Astrocyte of the cerebellum (primary cell): ENCODE results near the gene SCARB1.
A peak's percentile ranks its signal among the peaks of the same experiment; 100 is the strongest.

Source experiments
- DNase-seq: peaks from one replicate; pipeline ENCODE4 v3.0.0-alpha.2; 2011; ENCODE audit warnings: low read depth
- H3K4me3 ChIP-seq: 2 replicates; pipeline ENCODE4 v1.5.1; 2011; ENCODE audit warnings: mild to moderate bottlenecking, low read depth, low read length, moderate library complexity
- in situ Hi-C: cut with HindIII; loops from 2 replicates; pipeline ENCODE4 v1.10.0; 2017; ENCODE audit warnings: low sequenced_read_pairs
- TF ChIP-seq, protein P1 (sequence below): IDR thresholded peaks from 2 replicates; pipeline ENCODE4 v1.5.1; 2012; ENCODE audit warnings: low read length, low read depth, moderate library complexity, mild to moderate bottlenecking; ENCODE audit errors: missing control alignments

The SCARB1 gene

GRCh38 chr12:124740691-124741137 is 123.0 kb downstream of the SCARB1 start:
- TF ChIP-seq, protein P1, sequence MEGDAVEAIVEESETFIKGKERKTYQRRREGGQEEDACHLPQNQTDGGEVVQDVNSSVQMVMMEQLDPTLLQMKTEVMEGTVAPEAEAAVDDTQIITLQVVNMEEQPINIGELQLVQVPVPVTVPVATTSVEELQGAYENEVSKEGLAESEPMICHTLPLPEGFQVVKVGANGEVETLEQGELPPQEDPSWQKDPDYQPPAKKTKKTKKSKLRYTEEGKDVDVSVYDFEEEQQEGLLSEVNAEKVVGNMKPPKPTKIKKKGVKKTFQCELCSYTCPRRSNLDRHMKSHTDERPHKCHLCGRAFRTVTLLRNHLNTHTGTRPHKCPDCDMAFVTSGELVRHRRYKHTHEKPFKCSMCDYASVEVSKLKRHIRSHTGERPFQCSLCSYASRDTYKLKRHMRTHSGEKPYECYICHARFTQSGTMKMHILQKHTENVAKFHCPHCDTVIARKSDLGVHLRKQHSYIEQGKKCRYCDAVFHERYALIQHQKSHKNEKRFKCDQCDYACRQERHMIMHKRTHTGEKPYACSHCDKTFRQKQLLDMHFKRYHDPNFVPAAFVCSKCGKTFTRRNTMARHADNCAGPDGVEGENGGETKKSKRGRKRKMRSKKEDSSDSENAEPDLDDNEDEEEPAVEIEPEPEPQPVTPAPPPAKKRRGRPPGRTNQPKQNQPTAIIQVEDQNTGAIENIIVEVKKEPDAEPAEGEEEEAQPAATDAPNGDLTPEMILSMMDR: peak; percentile 21
- DNase-seq: no peak
- in situ Hi-C loops: no loop called here
- no peak overlapping the region for H3K4me3 ChIP-seq

DNA sequence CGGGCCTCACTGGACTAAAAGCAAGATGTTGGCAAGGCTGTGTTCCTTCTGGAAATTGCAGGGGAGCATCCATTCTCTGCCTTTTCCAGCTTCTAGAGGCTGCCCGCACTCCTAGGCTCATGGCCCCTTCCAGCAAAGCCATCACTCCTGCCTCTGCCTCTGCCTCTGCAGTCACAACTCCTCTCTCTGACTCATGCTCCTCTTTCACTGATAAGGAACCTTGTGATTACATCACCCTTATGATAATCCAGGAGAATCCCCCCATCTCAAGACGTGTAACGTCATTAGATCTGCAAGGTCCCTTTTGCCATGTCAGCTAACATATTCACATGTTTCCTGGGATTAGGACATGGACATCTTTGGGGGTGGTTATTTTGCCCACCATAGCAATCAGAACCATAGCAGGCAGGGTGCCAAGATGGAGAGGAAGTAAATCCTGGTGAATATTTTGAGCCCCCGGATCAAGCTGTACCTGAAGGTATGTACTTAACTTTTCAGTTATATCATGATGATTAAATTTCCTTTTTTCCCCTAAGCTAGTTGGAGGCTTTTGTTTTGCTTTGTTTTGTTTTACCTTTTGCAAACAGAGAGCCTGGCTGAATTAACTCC is 123.6 kb downstream of the SCARB1 start:
- H3K4me3 ChIP-seq: no peak overlapping the region
- in situ Hi-C loops: loop anchor here (5.0 kb wide), 1 partner anchor 163 kb away; no protein-coding TSS in a partner anchor
- TF ChIP-seq, protein P1: no peak
- DNase-seq: no peak

- in situ Hi-C loops: loop anchor here (5.0 kb wide), 1 partner anchor 162 kb away; no protein-coding TSS in a partner anchor
- TF ChIP-seq, protein P1: no peak
- H3K4me3 ChIP-seq: no peak overlapping the region
- peak; percentile 88 for DNase-seq
Measured at GRCh38 chr12:124738636-124739467, 124.8 kb downstream of the SCARB1 start.

GRCh38 chr12:124737772-124738635 is 125.7 kb downstream of the SCARB1 start:
- in situ Hi-C loops: loop anchor here (5.0 kb wide), 1 partner anchor 161 kb away; no protein-coding TSS in a partner anchor
- TF ChIP-seq, protein P1: no peak
- no peak for DNase-seq
- H3K4me3 ChIP-seq: no peak overlapping the region

DNA sequence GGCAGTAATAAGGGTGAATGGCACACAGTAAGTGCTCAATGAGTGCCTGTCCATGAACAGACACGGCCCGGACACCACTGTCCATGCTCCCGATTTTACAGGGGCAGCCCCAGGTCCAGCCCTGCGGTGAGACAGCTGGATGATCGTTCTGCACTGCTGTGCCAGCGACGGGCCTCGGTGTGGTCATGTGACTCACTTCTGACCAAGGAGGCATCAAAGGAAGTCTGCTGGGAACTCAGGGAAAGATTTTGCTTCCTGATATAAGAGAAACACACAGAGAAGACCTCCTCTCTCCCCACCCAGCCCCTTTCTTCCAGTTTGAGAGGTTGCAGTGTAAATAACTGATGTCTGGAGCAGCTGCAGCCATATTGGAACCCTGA is 126.6 kb downstream of the SCARB1 start:
- DNase-seq: no peak
- TF ChIP-seq, protein P1: no peak
- no peak overlapping the region for H3K4me3 ChIP-seq
- in situ Hi-C loops: loop anchor here (5.0 kb wide), 1 partner anchor 160 kb away; no protein-coding TSS in a partner anchor
